Vagina (tissue), 2 donors: ENCODE measurements around the gene PSMA7. TPM values are rescaled to one million over a fixed set of nuclear protein-coding genes. Genes with fewer than 3 reads are reported as not detected.

Source experiments
- DNase-seq, 2 donors: peaks; one replicate each; pipeline ENCODE4 v3.0.0-alpha.2; 2017; ENCODE audit errors: extremely low spot score in 2 of 2
- H3K27ac ChIP-seq: fragments of 200-600 bp; sonication (generic); one replicate; pipeline ENCODE4 v1.5.1; 2019
- H3K27me3 ChIP-seq: fragments of 200-600 bp; sonication (generic); one replicate; pipeline ENCODE4 v1.5.1; 2019
- H3K36me3 ChIP-seq, 2 donors: fragments of 200-600 bp; sonication (generic); one replicate each; pipeline ENCODE4 v1.5.1; 2017 to 2019
- H3K4me1 ChIP-seq: fragments of 200-600 bp; sonication (generic); one replicate; pipeline ENCODE4 v1.5.1; 2019
- H3K4me3 ChIP-seq, 2 donors: fragments of 200-600 bp; sonication (generic); 1 replicate in 1 of 2; 2 replicates in 1 of 2; pipeline ENCODE4 v1.5.1; 2016 to 2019
- H3K9me3 ChIP-seq: fragments of 200-600 bp; sonication (generic); one replicate; pipeline ENCODE4 v1.5.1; 2019
- CTCF ChIP-seq, 3 experiments: fragments of 450-650 bp in 2 of 3; fragments of 200-600 bp in 1 of 3; sonication (generic) in 1 of 3; IDR thresholded peaks; one replicate each; pipeline ENCODE4 v1.5.1; 2017 to 2019; ENCODE audit warnings: antibody characterized with exemption in 3 of 3, mild to moderate bottlenecking in 2 of 3, moderate library complexity in 2 of 3
- POLR2A ChIP-seq, 2 donors: fragments of 450-650 bp; IDR thresholded peaks; one replicate each; pipeline ENCODE4 v1.6.1; 2017; ENCODE audit warnings: antibody characterized with exemption in 2 of 2, mild to moderate bottlenecking in 2 of 2, moderate library complexity in 2 of 2
- POLR2AphosphoS5 ChIP-seq, 2 donors: sonication (generic); formaldehyde crosslinking; IDR thresholded peaks; one replicate each; pipeline ENCODE4 v1.9.0; 2017; ENCODE audit warnings: antibody characterized with exemption in 2 of 2, mild to moderate bottlenecking in 2 of 2, low read depth in 1 of 2; ENCODE audit not compliant: insufficient read depth in 1 of 2
- intact Hi-C: fragments of 100-400 bp; cut with DNase I; formaldehyde crosslinking; loops from one replicate; pipeline ENCODE4 v1.15.1; 2023
- total RNA-seq: library from RNA; depleted of rRNA; stranded (reverse); fragments of >200 nt; gene quantifications from one replicate; pipeline ENCODE4 v1.2.3, GENCODE V29; 2016

The PSMA7 gene
- total RNA-seq, 1 donor from 2014 or later, result 319 TPM

GRCh38 chr20:62120365-62120762 is 22.8 kb downstream of the PSMA7 start:
- TF ChIP-seq CTCF (IDR thresholded peaks at IDR 0.05), result no peak
- H3K36me3 ChIP-seq, result peaks cover 0 to 11% of the 10 kb centered on the region in 2 donors
- H3K27ac ChIP-seq, result no peak overlapping the region
- peaks cover 30% of the 10 kb centered on the region for H3K4me1 ChIP-seq
- intact Hi-C loops, result loop anchor here (5.0 kb wide), 1 partner anchor 53 kb away; the partner anchor contains the start of gene TAF4
- no peak overlapping the region for H3K4me3 ChIP-seq
- DNase-seq, result no peak
- H3K9me3 ChIP-seq, result no peaks in the 10 kb centered on the region
- H3K27me3 ChIP-seq, result no peaks in the 10 kb centered on the region

GRCh38 chr20:62119591-62120364 is 23.4 kb downstream of the PSMA7 start:
- Histone ChIP-seq H3K27me3 (no peaks in the 10 kb centered on the region), H3K4me3 (no peak overlapping the region), H3K36me3 (peaks cover 0 to 5% of the 10 kb centered on the region in 2 donors), H3K4me1 (peaks cover 26% of the 10 kb centered on the region), H3K9me3 (no peaks in the 10 kb centered on the region), H3K27ac (no peak overlapping the region)
- no peak for TF ChIP-seq POLR2A (IDR thresholded peaks at IDR 0.05)
- TF ChIP-seq POLR2AphosphoS5 (IDR thresholded peaks at IDR 0.05; ENCODE audit: insufficient read depth in 1 of 2, low read depth in 1 of 2), result no peak
- no peak for TF ChIP-seq CTCF (IDR thresholded peaks at IDR 0.05)
- intact Hi-C loops, result loop anchor here (5.0 kb wide), 1 partner anchor 52 kb away; the partner anchor contains the start of gene TAF4
- no peak for DNase-seq

- Histone ChIP-seq H3K9me3 (no peaks in the 10 kb centered on the region), H3K36me3 (no peaks in the 10 kb centered on the region), H3K4me3 (no peak overlapping the region), H3K27ac (no peak overlapping the region), H3K27me3 (no peaks in the 10 kb centered on the region), H3K4me1 (peaks cover 21% of the 10 kb centered on the region)
- TF ChIP-seq CTCF (IDR thresholded peaks at IDR 0.05) (no peak), POLR2A (IDR thresholded peaks at IDR 0.05) (no peak), POLR2AphosphoS5 (IDR thresholded peaks at IDR 0.05; ENCODE audit: insufficient read depth in 1 of 2, low read depth in 1 of 2) (no peak)
- intact Hi-C loops, result no loop called here
- no peak for DNase-seq
These were observed 24.1 kb downstream of the PSMA7 start for GRCh38 chr20:62119115-62119514.

GRCh38 chr20:62118113-62119043 is 24.8 kb downstream of the PSMA7 start:
- Histone ChIP-seq H3K27ac (no peak overlapping the region), H3K27me3 (no peaks in the 10 kb centered on the region), H3K9me3 (no peaks in the 10 kb centered on the region), H3K4me3 (no peak overlapping the region), H3K4me1 (peaks cover 14% of the 10 kb centered on the region), H3K36me3 (no peaks in the 10 kb centered on the region)
- no peak for TF ChIP-seq CTCF (IDR thresholded peaks at IDR 0.05)
- no peak for DNase-seq
- intact Hi-C loops, result no loop called here
